HEK293 (cell line): ENCODE data around the gene ICE2.

Experiments used
- CTCF ChIA-PET: fragments of 350-600 bp; formaldehyde crosslinking; extraction: SDS; loops from one replicate; lab custom pipeline; 2021; ENCODE audit warnings: antibody characterized with exemption; lab: Yijun Ruan, JAX
- POLR2A ChIA-PET: fragments of 300-600 bp; formaldehyde crosslinking; extraction: SDS; loops from one replicate; lab custom pipeline; 2020; ENCODE audit warnings: antibody characterized with exemption, inconsistent platforms; lab: Yijun Ruan, JAX
- H3K27ac ChIP-seq: fragments of 200-500 bp; sonication (Bioruptor generic); 2 replicates; pipeline ENCODE4 v1.5.1; 2014; ENCODE audit warnings: low read depth, low read length, control low read depth, inconsistent platforms; ENCODE audit errors: extremely low read depth
- H3K36me3 ChIP-seq, 2 experiments: fragments of 200-500 bp in 1 of 2; sonication (Bioruptor generic) in 1 of 2; 1 replicate in 1 of 2; 2 replicates in 1 of 2; pipeline ENCODE4 v1.5.1; 2014 to 2017; ENCODE audit warnings: inconsistent platforms in 2 of 2, low read length in 2 of 2; ENCODE audit not compliant: control insufficient read depth in 2 of 2, insufficient read depth in 1 of 2
- H3K4me1 ChIP-seq: fragments of 200-500 bp; sonication (Bioruptor generic); 2 replicates; pipeline ENCODE4 v1.5.1; 2014; ENCODE audit warnings: mild to moderate bottlenecking, low read length, inconsistent platforms; ENCODE audit not compliant: control insufficient read depth, insufficient read depth
- H3K4me3 ChIP-seq: 2 replicates; pipeline ENCODE4 v1.5.1; 2011; ENCODE audit warnings: low read depth, mild to moderate bottlenecking, control low read depth, low read length, moderate library complexity
- H3K9me3 ChIP-seq: fragments of 200-500 bp; sonication (Bioruptor generic); 2 replicates; pipeline ENCODE4 v1.5.1; 2014; ENCODE audit warnings: low read depth, low read length, inconsistent platforms; ENCODE audit not compliant: control insufficient read depth, insufficient read depth
- GLIS2 ChIP-seq: fragments of 450-650 bp; formaldehyde crosslinking; IDR thresholded peaks from 2 replicates; pipeline ENCODE4 v1.5.1; 2016; ENCODE audit warnings: missing biosample characterization, missing genetic modification characterization
- HOXD13 ChIP-seq: sonication (generic); formaldehyde crosslinking; IDR thresholded peaks from 2 replicates; pipeline ENCODE4 v1.8.0; 2022; ENCODE audit warnings: missing genetic modification reagents, borderline replicate concordance
- SETDB1 ChIP-seq: IDR thresholded peaks from one replicate; pipeline ENCODE4 v1.6.1; 2017; ENCODE audit warnings: mild to moderate bottlenecking, low read length, moderate library complexity, mixed read lengths; ENCODE audit not compliant: insufficient read length
- TRIM28 ChIP-seq: IDR thresholded peaks from 2 replicates; pipeline ENCODE4 v1.6.1; 2011; ENCODE audit warnings: low read length, control low read depth, borderline replicate concordance
- WT1 ChIP-seq: fragments of 450-650 bp; formaldehyde crosslinking; IDR thresholded peaks from 2 replicates; pipeline ENCODE4 v1.5.1; 2016; ENCODE audit warnings: missing biosample characterization, missing genetic modification characterization
- ZBTB10 ChIP-seq: fragments of 450-650 bp; formaldehyde crosslinking; IDR thresholded peaks from 2 replicates; pipeline ENCODE4 v1.5.1; 2016; ENCODE audit warnings: missing biosample characterization, missing genetic modification characterization
- ZBTB17 ChIP-seq: fragments of 450-650 bp; formaldehyde crosslinking; IDR thresholded peaks from 2 replicates; pipeline ENCODE4 v1.5.1; 2016; ENCODE audit warnings: missing biosample characterization, missing genetic modification characterization
- ZBTB44 ChIP-seq: fragments of 450-650 bp; IDR thresholded peaks from 2 replicates; pipeline ENCODE4 v1.5.1; 2018; ENCODE audit warnings: missing biosample characterization, mild to moderate bottlenecking, missing genetic modification characterization
- ZFP3 ChIP-seq: fragments of 450-650 bp; formaldehyde crosslinking; IDR thresholded peaks from 2 replicates; pipeline ENCODE4 v1.5.1; 2016; ENCODE audit warnings: low read depth, missing biosample characterization, missing genetic modification characterization
- ZNF10 ChIP-seq: fragments of 450-650 bp; formaldehyde crosslinking; IDR thresholded peaks from 2 replicates; pipeline ENCODE4 v1.5.1; 2017; ENCODE audit warnings: missing biosample characterization, missing genetic modification characterization
- ZNF140 ChIP-seq: fragments of 450-650 bp; formaldehyde crosslinking; IDR thresholded peaks from 2 replicates; pipeline ENCODE4 v1.5.1; 2016; ENCODE audit warnings: missing biosample characterization, missing genetic modification characterization
- ZNF174 ChIP-seq: fragments of 450-650 bp; formaldehyde crosslinking; IDR thresholded peaks from 2 replicates; pipeline ENCODE4 v1.5.0; 2017; ENCODE audit warnings: missing biosample characterization, mild to moderate bottlenecking, missing genetic modification characterization
- ZNF239 ChIP-seq: fragments of 450-650 bp; formaldehyde crosslinking; IDR thresholded peaks from 2 replicates; pipeline ENCODE4 v1.5.1; 2016; ENCODE audit warnings: missing biosample characterization, missing genetic modification characterization
- ZNF24 ChIP-seq: fragments of 450-650 bp; formaldehyde crosslinking; IDR thresholded peaks from 2 replicates; pipeline ENCODE4 v1.5.1; 2016; ENCODE audit warnings: missing biosample characterization, missing genetic modification characterization
- ZNF302 ChIP-seq: fragments of 450-650 bp; formaldehyde crosslinking; IDR thresholded peaks from 2 replicates; pipeline ENCODE4 v1.5.1; 2016; ENCODE audit warnings: missing biosample characterization, missing genetic modification characterization, low read depth
- ZNF311 ChIP-seq: fragments of 450-650 bp; formaldehyde crosslinking; IDR thresholded peaks from 2 replicates; pipeline ENCODE4 v1.5.1; 2017; ENCODE audit warnings: missing biosample characterization, missing genetic modification characterization, borderline replicate concordance
- ZNF335 ChIP-seq: fragments of 450-650 bp; formaldehyde crosslinking; conservative IDR thresholded peaks from 2 replicates; pipeline ENCODE4 v1.5.1; 2016; ENCODE audit warnings: missing biosample characterization, missing genetic modification characterization
- ZNF549 ChIP-seq: fragments of 450-650 bp; IDR thresholded peaks from 2 replicates; pipeline ENCODE4 v1.5.1; 2018; ENCODE audit warnings: missing biosample characterization, missing genetic modification characterization, mild to moderate bottlenecking, inconsistent platforms, moderate library complexity
- ZNF560 ChIP-seq: fragments of 450-650 bp; formaldehyde crosslinking; IDR thresholded peaks from 2 replicates; pipeline ENCODE4 v1.5.1; 2017; ENCODE audit warnings: missing biosample characterization, missing genetic modification characterization, borderline replicate concordance
- ZNF561 ChIP-seq: fragments of 450-650 bp; IDR thresholded peaks from 2 replicates; pipeline ENCODE4 v1.5.1; 2018; ENCODE audit warnings: missing biosample characterization, missing genetic modification characterization, borderline replicate concordance
- ZNF585B ChIP-seq: fragments of 450-650 bp; formaldehyde crosslinking; IDR thresholded peaks from 2 replicates; pipeline ENCODE4 v1.5.1; 2016; ENCODE audit warnings: missing biosample characterization, missing genetic modification characterization
- ZNF677 ChIP-seq: fragments of 450-650 bp; IDR thresholded peaks from 2 replicates; pipeline ENCODE4 v1.5.0; 2018; ENCODE audit warnings: missing biosample characterization, mild to moderate bottlenecking, missing genetic modification characterization, moderate library complexity
- ZNF707 ChIP-seq: fragments of 450-650 bp; formaldehyde crosslinking; IDR thresholded peaks from 2 replicates; pipeline ENCODE4 v1.5.1; 2016; ENCODE audit warnings: missing biosample characterization, missing genetic modification characterization
- ZSCAN30 ChIP-seq: fragments of 450-650 bp; IDR thresholded peaks from 2 replicates; pipeline ENCODE4 v1.5.1; 2018; ENCODE audit warnings: missing biosample characterization, mild to moderate bottlenecking, missing genetic modification characterization, moderate library complexity

ICE2 gene

GRCh38 chr15:60480149-60480548 is 1.2 kb upstream of the ICE2 start (continued):
- TF ChIP-seq ZBTB44 (tag by site-specific recombination) (no peak), ZNF239 (tag by site-specific recombination) (no peak), ZNF140 (tag by site-specific recombination) (no peak), ZNF561 (tag by site-specific recombination) (no peak), ZNF585B (tag by site-specific recombination) (no peak), ZNF707 (no peak), ZNF677 (tag by site-specific recombination) (no peak), SETDB1 (no peak)

GRCh38 chr15:60479361-60480110 is 594 bp upstream of the ICE2 start:
- H3K9me3 ChIP-seq, result no peaks in the 10 kb centered on the region
- TF ChIP-seq ZNF24 (tag by site-specific recombination) (0 out of 2 replicates have a peak, but pooled peaks have one; percentile 1), ZNF335 (tag by site-specific recombination) (peak; percentile 73), ZNF560 (no peak), GLIS2 (tag by site-specific recombination) (no peak), ZBTB17 (tag by site-specific recombination) (0 out of 2 replicates have a peak, but pooled peaks have one; percentile 10), ZNF302 (no peak), ZSCAN30 (tag by site-specific recombination) (0 out of 2 replicates have a peak, but pooled peaks have one; percentile 5), HOXD13 (CRISPR knock-in tag) (no peak), ZNF311 (tag by site-specific recombination) (no peak), ZBTB10 (no peak), WT1 (tag by site-specific recombination) (0 out of 2 replicates have a peak, but pooled peaks have one; percentile 9), ZNF549 (tag by site-specific recombination) (no peak), ZNF10 (tag by site-specific recombination) (no peak), ZNF174 (tag by site-specific recombination) (no peak), TRIM28 (no peak), ZFP3 (tag by site-specific recombination) (0 out of 2 replicates have a peak, but pooled peaks have one; percentile 39)
- TF ChIP-seq, all 188 proteins: peak for 6
- ChIA-PET POLR2A (no interaction called here), CTCF (no interaction called here)
- H3K36me3 ChIP-seq, result peaks cover 0 to 8% of the 10 kb centered on the region in 2 experiments; a peak in 2 of 3 replicates
- H3K4me1 ChIP-seq, result no peaks in the 10 kb centered on the region
- peak overlapping the region; percentile 71; the same call in 1 of the 2 replicates for H3K27ac ChIP-seq
- peak overlapping the region; percentile 94 for H3K4me3 ChIP-seq
